Transverse colon (tissue), 4 donors: Measurements from ENCODE around the gene ENPP1. TPM values are rescaled to one million over a fixed set of nuclear protein-coding genes. Genes with fewer than 3 reads are reported as not detected.

Experiments used
- DNase-seq: peaks from one replicate; pipeline ENCODE4 v3.0.0-alpha.2; 2019
- H3K27ac ChIP-seq, 4 donors: fragments of 200-600 bp; sonication (generic); 2 replicates each; pipeline ENCODE4 v1.5.1; 2016 to 2018; ENCODE audit warnings: inconsistent platforms in 4 of 4
- H3K27me3 ChIP-seq: fragments of 200-600 bp; sonication (generic); 2 replicates; pipeline ENCODE4 v1.5.1; 2017; ENCODE audit warnings: inconsistent platforms
- H3K36me3 ChIP-seq, 4 donors: fragments of 200-600 bp; sonication (generic); 2 replicates each; pipeline ENCODE4 v1.5.1; 2017 to 2019; ENCODE audit warnings: inconsistent platforms in 4 of 4
- H3K4me1 ChIP-seq, 4 donors: fragments of 200-600 bp; sonication (generic); 2 replicates each; pipeline ENCODE4 v1.5.1; 2017 to 2020; ENCODE audit warnings: inconsistent platforms in 4 of 4
- H3K4me3 ChIP-seq, 4 donors: fragments of 200-600 bp; sonication (generic); 1 replicate in 1 of 4; 2 replicates in 3 of 4; pipeline versions ENCODE4 v1.5.1 to v1.6.1; 2017 to 2019; ENCODE audit warnings: inconsistent platforms in 4 of 4
- H3K9me3 ChIP-seq, 2 donors: fragments of 200-600 bp; sonication (generic); 2 replicates each; pipeline ENCODE4 v1.5.1; 2017 to 2019; ENCODE audit warnings: inconsistent platforms in 2 of 2
- CTCF ChIP-seq, 5 experiments: fragments of 200-600 bp in 3 of 5; fragments of 450-650 bp in 2 of 5; sonication (generic) in 3 of 5; IDR thresholded peaks; 1 replicate in 2 of 5; 2 replicates in 3 of 5; pipeline ENCODE4 v1.5.1; 2016 to 2017; ENCODE audit warnings: antibody characterized with exemption in 5 of 5, inconsistent platforms in 3 of 5, mild to moderate bottlenecking in 2 of 5, moderate library complexity in 1 of 5
- EP300 ChIP-seq: sonication (generic); formaldehyde crosslinking; IDR thresholded peaks from one replicate; pipeline ENCODE4 v1.6.1; 2017; ENCODE audit warnings: antibody characterized with exemption, low read depth
- POLR2A ChIP-seq: fragments of 450-650 bp; IDR thresholded peaks from one replicate; pipeline ENCODE4 v1.6.1; 2016; ENCODE audit warnings: antibody characterized with exemption, mild to moderate bottlenecking, moderate library complexity
- POLR2AphosphoS5 ChIP-seq, 3 donors: sonication (generic); formaldehyde crosslinking; IDR thresholded peaks; one replicate each; pipeline ENCODE4 v1.6.1; 2016; ENCODE audit warnings: antibody characterized with exemption in 3 of 3
- WGBS, 2 donors: methylation state at CpG; one replicate each; pipeline ENCODE4 v1.1.5; 2018; ENCODE audit warnings: low coverage in 1 of 2; 5-methylcytosine and 5-hydroxymethylcytosine counted together
- in situ Hi-C, 4 donors: fragments of 200-750 bp; cut with MboI; loops; one replicate each; pipeline versions ENCODE4 v1.15.0 to v1.15.1; 2017; ENCODE audit warnings: low sequenced_read_pairs in 3 of 4, low pct_ligation_motif_present in 1 of 4, low pct_unique_long_range_greater_than_20kb in 1 of 4
- intact Hi-C: fragments of 100-400 bp; cut with DNase I; formaldehyde crosslinking; loops from one replicate; pipeline ENCODE4 v1.15.1; 2023; ENCODE audit warnings: low total_unique reads
- total RNA-seq, 4 donors: library from RNA; depleted of rRNA; stranded (reverse); fragments of >200 nt; gene quantifications; one replicate each; pipeline ENCODE4 v1.1.0, GENCODE V29; 2016

Gene ENPP1
- total RNA-seq, 4 donors from 2014 or later, result 3.4 to 24.0 (median 22.8) TPM

GRCh38 chr6:131838051-131838450, 30.2 kb downstream of the ENPP1 start:
- in situ Hi-C loops (no loop called here), intact Hi-C loops (no loop called here)
- no peaks in the 10 kb centered on the region for H3K27me3 ChIP-seq
- H3K27ac ChIP-seq, result no peak overlapping the region
- H3K36me3 ChIP-seq, result no peaks in the 10 kb centered on the region
- H3K4me3 ChIP-seq, result no peak overlapping the region
- TF ChIP-seq POLR2A (no peak), CTCF (IDR thresholded peaks at IDR 0.05) (no peak), POLR2AphosphoS5 (IDR thresholded peaks at IDR 0.05) (no peak), EP300 (no peak)
- H3K4me1 ChIP-seq, result no peaks in the 10 kb centered on the region
- no peaks in the 10 kb centered on the region for H3K9me3 ChIP-seq
- no peak for DNase-seq
- 71 to 79% methylated on average over 1 of the region's 1 CpG for WGBS, 2 donors

- intact Hi-C loops (no loop called here), in situ Hi-C loops (no loop called here)
- DNase-seq, result no peak
- Histone ChIP-seq H3K9me3 (no peaks in the 10 kb centered on the region), H3K4me1 (no peaks in the 10 kb centered on the region), H3K4me3 (no peak overlapping the region), H3K27ac (no peak overlapping the region), H3K36me3 (no peaks in the 10 kb centered on the region), H3K27me3 (no peaks in the 10 kb centered on the region)
- no peak for TF ChIP-seq POLR2A
- no peak for TF ChIP-seq CTCF (IDR thresholded peaks at IDR 0.05)
- TF ChIP-seq POLR2AphosphoS5 (IDR thresholded peaks at IDR 0.05), result no peak
- no peak for TF ChIP-seq EP300
Observed at GRCh38 chr6:131839388-131839787, 31.6 kb downstream of the ENPP1 start.

- Histone ChIP-seq H3K4me3 (no peak overlapping the region), H3K27ac (no peak overlapping the region), H3K36me3 (no peaks in the 10 kb centered on the region), H3K4me1 (no peaks in the 10 kb centered on the region), H3K27me3 (no peaks in the 10 kb centered on the region), H3K9me3 (no peaks in the 10 kb centered on the region)
- WGBS, 2 donors, result 67 to 90% methylated on average over 1 to 7 of the region's 7 CpGs
- intact Hi-C loops (no loop called here), in situ Hi-C loops (no loop called here)
- no peak for TF ChIP-seq CTCF (IDR thresholded peaks at IDR 0.05)
- TF ChIP-seq EP300, result no peak
- no peak for TF ChIP-seq POLR2AphosphoS5 (IDR thresholded peaks at IDR 0.05)
- no peak for TF ChIP-seq POLR2A
- DNase-seq, result no peak
Observed at GRCh38 chr6:131840441-131840840, 32.6 kb downstream of the ENPP1 start.

GRCh38 chr6:131840936-131841583, 33.2 kb downstream of the ENPP1 start:
- intact Hi-C loops, result no loop called here
- no peaks in the 10 kb centered on the region for H3K36me3 ChIP-seq
- no peaks in the 10 kb centered on the region for H3K4me1 ChIP-seq
- TF ChIP-seq CTCF (IDR thresholded peaks at IDR 0.05) (no peak), POLR2A (no peak), POLR2AphosphoS5 (IDR thresholded peaks at IDR 0.05) (no peak), EP300 (no peak)
- in situ Hi-C loops, result no loop called here
- H3K27ac ChIP-seq, result no peak overlapping the region
- no peak overlapping the region for H3K4me3 ChIP-seq
- no peaks in the 10 kb centered on the region for H3K9me3 ChIP-seq
- H3K27me3 ChIP-seq, result no peaks in the 10 kb centered on the region
- DNase-seq, result no peak
- 81 to 89% methylated on average over 5 of the region's 5 CpGs for WGBS, 2 donors
